HepG2 (cell line): ENCODE data around the gene SLIRP. TPM values are rescaled to one million over a fixed set of nuclear protein-coding genes. Genes with fewer than 3 reads are reported as not detected.

Experiments used
- BORCS8-MEF2B ChIP-seq: sonication (generic); formaldehyde crosslinking; IDR thresholded peaks from 2 replicates; pipeline ENCODE4 v1.8.0; 2022; ENCODE audit warnings: mild to moderate bottlenecking, missing genetic modification reagents
- CREM ChIP-seq, 2 experiments: sonication (generic) in 1 of 2; formaldehyde crosslinking in 1 of 2; IDR thresholded peaks; 2 replicates each; pipeline versions ENCODE4 v1.4.0 to v1.6.1; 2016 to 2020; ENCODE audit warnings: antibody characterized with exemption in 1 of 2, mild to moderate bottlenecking in 1 of 2, missing genetic modification reagents in 1 of 2
- EED ChIP-seq: sonication (generic); formaldehyde crosslinking; IDR thresholded peaks from 2 replicates; pipeline ENCODE4 v1.5.0; 2020; ENCODE audit warnings: mild to moderate bottlenecking, missing genetic modification reagents
- GATAD1 ChIP-seq: IDR thresholded peaks from 2 replicates; pipeline ENCODE4 v1.6.1; 2016; ENCODE audit warnings: missing genetic modification reagents, missing compliant biosample characterization
- GMEB1 ChIP-seq: sonication (generic); formaldehyde crosslinking; IDR thresholded peaks from 2 replicates; pipeline ENCODE4 v1.5.1; 2020; ENCODE audit warnings: missing genetic modification reagents, mild to moderate bottlenecking, borderline replicate concordance
- HOMEZ ChIP-seq: IDR thresholded peaks from 2 replicates; pipeline ENCODE4 v1.6.1; 2016; ENCODE audit warnings: low read depth
- ISX ChIP-seq: sonication (generic); formaldehyde crosslinking; conservative IDR thresholded peaks from 2 replicates; pipeline ENCODE4 v1.5.0; 2020; ENCODE audit warnings: missing genetic modification reagents
- RERE ChIP-seq: IDR thresholded peaks from 2 replicates; pipeline ENCODE4 v1.6.1; 2016; ENCODE audit warnings: low read depth, missing genetic modification reagents, missing compliant biosample characterization
- SIN3A ChIP-seq: IDR thresholded peaks from 2 replicates; pipeline ENCODE4 v1.6.1; 2011; ENCODE audit warnings: low read depth, mild to moderate bottlenecking, control low read depth, low read length, borderline replicate concordance
- SMAD3 ChIP-seq: sonication (generic); formaldehyde crosslinking; IDR thresholded peaks from 2 replicates; pipeline ENCODE4 v1.4.0; 2020; ENCODE audit warnings: missing genetic modification reagents
- SMARCE1 ChIP-seq: fragments of 450-650 bp; IDR thresholded peaks from 2 replicates; pipeline ENCODE4 v1.6.1; 2017; ENCODE audit warnings: borderline replicate concordance
- STAG1 ChIP-seq: sonication (generic); formaldehyde crosslinking; IDR thresholded peaks from 2 replicates; pipeline ENCODE4 v1.4.0; 2020; ENCODE audit warnings: missing genetic modification reagents
- TCF12 ChIP-seq, 2 experiments: fragments of 450-650 bp in 1 of 2; sonication (generic) in 1 of 2; formaldehyde crosslinking in 1 of 2; IDR thresholded peaks; 2 replicates each; pipeline versions ENCODE4 v1.6.1 to v1.8.0; 2017 to 2022; ENCODE audit warnings: antibody characterized with exemption in 1 of 2, mild to moderate bottlenecking in 1 of 2, missing genetic modification reagents in 1 of 2, moderate library complexity in 1 of 2
- ZC3H13 ChIP-seq: sonication (generic); formaldehyde crosslinking; IDR thresholded peaks from 2 replicates; pipeline ENCODE4 v1.8.1; 2023; ENCODE audit warnings: mild to moderate bottlenecking, missing genetic modification reagents, moderate library complexity
- ZEB1 ChIP-seq: IDR thresholded peaks from 2 replicates; pipeline ENCODE4 v1.6.1; 2012; ENCODE audit warnings: mild to moderate bottlenecking, low read depth, inconsistent platforms; ENCODE audit not compliant: insufficient replicate concordance
- ZKSCAN1 ChIP-seq: fragments of 150-350 bp; IDR thresholded peaks from 2 replicates; pipeline ENCODE4 v1.6.1; 2014; ENCODE audit warnings: low read length
- ZNF24 ChIP-seq: fragments of 450-650 bp; IDR thresholded peaks from 2 replicates; pipeline ENCODE4 v1.6.1; 2017; ENCODE audit warnings: antibody characterized with exemption, mild to moderate bottlenecking
- ZNF275 ChIP-seq: sonication (generic); formaldehyde crosslinking; IDR thresholded peaks from 2 replicates; pipeline ENCODE4 v1.8.0; 2022; ENCODE audit warnings: missing genetic modification reagents, mild to moderate bottlenecking, inconsistent platforms, borderline replicate concordance
- ZNF550 ChIP-seq: sonication (generic); formaldehyde crosslinking; IDR thresholded peaks from 2 replicates; pipeline ENCODE4 v1.4.0; 2020; ENCODE audit warnings: mild to moderate bottlenecking, missing genetic modification reagents, borderline replicate concordance
- ZNF891 ChIP-seq: sonication (generic); formaldehyde crosslinking; IDR thresholded peaks from 2 replicates; pipeline ENCODE4 v1.5.0; 2020; ENCODE audit warnings: mild to moderate bottlenecking, missing genetic modification reagents
- polyA plus RNA-seq, 8 experiments: library from polyadenylated mRNA; depleted of rRNA in 3 of 8; stranded (reverse) in 7 of 8; unstranded in 1 of 8; fragments of >200 nt; fragmentation: Illumina TruSeq in 4 of 8; extraction: Trizol in 4 of 8; gene quantifications; 2 replicates each; pipeline versions ENCODE4 v1.2.1 to v1.2.3, GENCODE V29; 2011 to 2016; ENCODE audit warnings: low read depth in 4 of 8, missing spikeins in 1 of 8, mixed read lengths in 1 of 8; ENCODE audit not compliant: insufficient read depth in 1 of 8
- total RNA-seq, 5 experiments: library from RNA; depleted of rRNA; stranded (reverse); fragments of >200 nt; fragmentation: Illumina TruSeq; extraction: Trizol; gene quantifications; 2 replicates each; pipeline ENCODE4 v1.2.3, GENCODE V29; 2016; ENCODE audit warnings: low read depth in 1 of 5

Gene SLIRP
- total and polyA plus RNA-seq, 2 of the 13 experiments (the other 11 are each of a cell fraction or from before 2014, with no cell fraction given) = 281 to 548 TPM

GRCh38 chr14:77707724-77708408 lies at the start of gene SLIRP, which contains the start of gene ALKBH1 (continued):
- TF ChIP-seq TCF12 (IDR thresholded peaks at IDR 0.05) = no peak
- no peak for TF ChIP-seq TCF12 (CRISPR knock-in tag; IDR thresholded peaks at IDR 0.05)
- peak; percentile 83 for TF ChIP-seq ZNF891 (CRISPR knock-in tag)
- TF ChIP-seq CREM (IDR thresholded peaks at IDR 0.05) = peak; percentile 85
- no peak for TF ChIP-seq CREM (CRISPR knock-in tag; IDR thresholded peaks at IDR 0.05)
- TF ChIP-seq GATAD1 (CRISPR knock-in tag) = peak; percentile 98
- TF ChIP-seq ZNF275 (CRISPR knock-in tag) = no peak; the same call in 1 of the 2 replicates
- TF ChIP-seq ZC3H13 (CRISPR knock-in tag) = no peak
- no peak for TF ChIP-seq ZKSCAN1
- peak; percentile 73 for TF ChIP-seq ZEB1
- TF ChIP-seq STAG1 (CRISPR knock-in tag) = no peak
- TF ChIP-seq EED (CRISPR knock-in tag) = peak; percentile 73; the same call in 1 of the 2 replicates
- peak; percentile 60; the same call in 1 of the 2 replicates for TF ChIP-seq GMEB1 (CRISPR knock-in tag)
- no peak for TF ChIP-seq SMARCE1
- TF ChIP-seq SIN3A = peak; percentile 73; the same call in 1 of the 2 replicates
- TF ChIP-seq RERE (CRISPR knock-in tag) = no peak
- peak; percentile 46; the same call in 1 of the 2 replicates for TF ChIP-seq HOMEZ (CRISPR knock-in tag)
- TF ChIP-seq ZNF550 (CRISPR knock-in tag) = no peak
- no peak; the same call in 1 of the 2 replicates for TF ChIP-seq ISX (CRISPR knock-in tag)
- peak; percentile 79; the same call in 1 of the 2 replicates for TF ChIP-seq SMAD3 (CRISPR knock-in tag)
- TF ChIP-seq BORCS8-MEF2B = peak; percentile 75
- TF ChIP-seq ZNF24 = no peak
